ENCODE data around the gene AHCTF1. TPM values are rescaled to one million over a fixed set of nuclear protein-coding genes. Genes with fewer than 3 reads are reported as not detected.

Gene AHCTF1
- total RNA-seq, 1 experiment from 2014 or later: 44.3 TPM

DNA sequence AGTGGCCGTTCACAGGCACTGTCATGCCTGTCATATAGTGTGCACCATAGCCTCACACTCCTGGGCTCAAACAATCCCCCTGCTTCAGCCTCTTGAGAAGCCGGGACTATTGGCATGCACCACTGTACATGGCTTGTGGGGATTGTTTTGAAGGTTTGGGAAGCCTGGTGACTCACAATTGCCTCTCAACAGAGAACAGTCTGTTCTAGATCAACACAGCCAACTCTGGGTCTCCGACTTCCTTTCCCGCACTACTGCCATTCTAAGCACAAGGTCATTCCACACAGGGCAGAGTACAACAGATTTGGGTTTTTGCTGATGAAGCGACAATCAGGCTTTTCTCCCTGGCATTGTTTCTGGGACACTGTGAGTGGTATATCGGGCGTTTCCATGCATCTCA is 15.5 kb upstream of the AHCTF1 start:
- no CpG with 5 or more reads among the region's 7 CpGs for WGBS (ENCODE audit: extremely low coverage, insufficient read length, low lambda C conversion rate)
- Histone ChIP-seq H3K4me2 (ENCODE audit: insufficient read depth, insufficient read length, low read length) (no peak overlapping the region), H3K27ac (ENCODE audit: insufficient read length, low read depth, low read length) (no peak overlapping the region)

More for the DNA sequence above, 15.5 kb upstream of the AHCTF1 start:
- Histone ChIP-seq H3K4ac (ENCODE audit: low read depth, low read length) (no peak overlapping the region), H3K27me3 (ENCODE audit: insufficient read depth, low read length) (no peaks in the 10 kb centered on the region), H2BK120ac (ENCODE audit: low read depth, low read length, poor library complexity, severe bottlenecking) (no peak overlapping the region), H3K23me2 (ENCODE audit: insufficient read length, low read depth, low read length, poor library complexity, severe bottlenecking) (no peaks in the 10 kb centered on the region), H4K20me1 (ENCODE audit: control insufficient read depth, insufficient read depth, insufficient read length) (no peaks in the 10 kb centered on the region), H3K14ac (ENCODE audit: insufficient read depth, low read length) (no peak overlapping the region), H3K4me1 (ENCODE audit: insufficient read depth, low read length) (no peaks in the 10 kb centered on the region), H3K79me2 (ENCODE audit: insufficient read depth, low read length) (no peaks in the 10 kb centered on the region), H2BK5ac (ENCODE audit: insufficient read length, low read length) (no peak overlapping the region), H4K5ac (ENCODE audit: insufficient read length, low read depth, low read length) (no peak overlapping the region), H4K8ac (replicated peaks; ENCODE audit: insufficient read length, low read depth, low read length) (no peak overlapping the region), H3K56ac (ENCODE audit: insufficient read length, low read depth, low read length) (no peak overlapping the region), H3K18ac (ENCODE audit: insufficient read length, low read depth, low read length) (no peak overlapping the region), H2BK15ac (ENCODE audit: low read depth, low read length) (no peak overlapping the region), H2AFZ (ENCODE audit: low read length) (no peak overlapping the region), H2BK20ac (ENCODE audit: low read depth, low read length, poor library complexity, severe bottlenecking) (no peak overlapping the region), H3K23ac (ENCODE audit: insufficient read length, low read depth, low read length) (no peak overlapping the region), H3T11ph (ENCODE audit: low read length) (no peak overlapping the region), H3K9ac (ENCODE audit: extremely low read depth, insufficient read length, low read length) (no peak overlapping the region), H2BK12ac (ENCODE audit: insufficient read length, low read depth, low read length) (no peak overlapping the region), H4K91ac (ENCODE audit: insufficient read length, low read depth, low read length) (no peak overlapping the region), H3K79me1 (ENCODE audit: insufficient read depth, low read depth, low read length, poor library complexity, severe bottlenecking) (no peaks in the 10 kb centered on the region), H2AK5ac (ENCODE audit: insufficient read length, low read length) (no peak overlapping the region), H3K9me3 (ENCODE audit: control insufficient read depth, low read depth, low read length) (no peaks in the 10 kb centered on the region)
- H3K4me3 Mint-ChIP-seq: no peak overlapping the region
- H3K4me1 Mint-ChIP-seq: peaks cover 8 to 16% of the 10 kb centered on the region in 2 experiments
- peaks cover 18 to 26% (median 22%) of the 10 kb centered on the region in 3 experiments for H3K36me3 Mint-ChIP-seq (ENCODE audit: insufficient read depth in 1 of 3, low read depth in 3 of 3)
- TF ChIP-seq CTCF (conservative IDR thresholded peaks at IDR 0.05): no peak
- no peaks in the 10 kb centered on the region for H3K27me3 Mint-ChIP-seq (ENCODE audit: low read depth)
- peak overlapping the region in 1 of 3 experiments; percentile 52; a peak in 3 of 7 replicates for H3K27ac Mint-ChIP-seq
- no peaks in the 10 kb centered on the region for H3K9me3 Mint-ChIP-seq
- no peak for DNase-seq

Measured in H9 (cell line).